ENCODE results near the gene CLBA1. TPM values are rescaled to one million over a fixed set of nuclear protein-coding genes. Genes with fewer than 3 reads are reported as not detected.

CLBA1 gene
- total RNA-seq, 1 experiment from 2014 or later: 14.3 TPM

DNA sequence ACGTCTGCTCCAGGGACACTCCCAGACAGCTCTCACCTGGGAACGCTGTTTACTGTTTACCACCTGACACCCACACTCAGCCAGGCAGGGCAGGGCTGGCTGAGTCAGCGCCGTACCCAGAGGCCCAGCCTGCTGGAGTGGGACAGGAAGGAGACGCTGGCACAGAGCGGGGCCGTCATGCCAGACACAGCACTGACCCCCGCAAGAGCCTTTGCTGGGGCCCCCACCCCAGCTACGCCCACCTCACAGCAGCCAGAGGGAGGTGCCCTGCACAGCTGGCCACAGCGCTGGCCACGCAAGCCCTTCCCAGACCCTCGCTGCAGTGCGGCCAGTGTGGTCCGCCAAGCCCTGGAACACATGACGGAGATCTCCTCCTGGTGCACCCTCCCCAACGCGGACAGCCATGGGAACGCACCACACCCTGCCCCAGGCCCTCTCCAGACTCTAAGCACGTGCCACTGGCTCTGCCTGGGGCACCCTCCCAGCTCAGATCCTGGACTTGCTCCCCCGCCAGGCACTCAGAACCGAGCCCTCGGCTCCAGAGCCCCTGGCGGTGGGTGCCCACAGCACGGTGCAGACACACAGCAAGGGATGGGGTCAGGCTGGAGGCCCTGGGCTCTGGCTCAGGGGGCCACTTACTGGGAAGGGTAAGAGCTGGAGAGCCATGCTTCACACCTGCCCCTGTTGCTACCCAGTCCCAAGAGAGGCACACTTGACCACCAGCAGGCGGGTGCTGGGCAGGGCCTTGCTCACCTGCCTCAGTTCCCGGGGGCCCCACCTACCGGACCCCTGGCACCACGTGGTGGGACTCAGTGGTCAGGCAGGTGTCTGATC lies 13.1 kb upstream of the CLBA1 start:
- Histone ChIP-seq H3K27me3 (replicated peaks; ENCODE audit: insufficient read depth, low read depth, low read length, poor library complexity) (no peaks in the 10 kb centered on the region), H3K36me3 (ENCODE audit: insufficient read depth, low read length, poor library complexity, severe bottlenecking) (no peaks in the 10 kb centered on the region), H3K27ac (ENCODE audit: low read depth, low read length, poor library complexity, severe bottlenecking) (no peak overlapping the region), H3K4me1 (ENCODE audit: insufficient read depth, low read length, poor library complexity, severe bottlenecking) (peaks cover 21% of the 10 kb centered on the region), H3K4me3 (ENCODE audit: low read depth, low read length, poor library complexity, severe bottlenecking) (no peak overlapping the region), H3K9me3 (ENCODE audit: low read depth, low read length, poor library complexity, severe bottlenecking) (no peaks in the 10 kb centered on the region)
- no TSS peak for BruUV-seq (replicated peaks)
- TF ChIP-seq EZH2 (IDR thresholded peaks at IDR 0.05; ENCODE audit: borderline replicate concordance, low read depth, low read length, poor library complexity, severe bottlenecking): no peak
- TF ChIP-seq, protein P1, sequence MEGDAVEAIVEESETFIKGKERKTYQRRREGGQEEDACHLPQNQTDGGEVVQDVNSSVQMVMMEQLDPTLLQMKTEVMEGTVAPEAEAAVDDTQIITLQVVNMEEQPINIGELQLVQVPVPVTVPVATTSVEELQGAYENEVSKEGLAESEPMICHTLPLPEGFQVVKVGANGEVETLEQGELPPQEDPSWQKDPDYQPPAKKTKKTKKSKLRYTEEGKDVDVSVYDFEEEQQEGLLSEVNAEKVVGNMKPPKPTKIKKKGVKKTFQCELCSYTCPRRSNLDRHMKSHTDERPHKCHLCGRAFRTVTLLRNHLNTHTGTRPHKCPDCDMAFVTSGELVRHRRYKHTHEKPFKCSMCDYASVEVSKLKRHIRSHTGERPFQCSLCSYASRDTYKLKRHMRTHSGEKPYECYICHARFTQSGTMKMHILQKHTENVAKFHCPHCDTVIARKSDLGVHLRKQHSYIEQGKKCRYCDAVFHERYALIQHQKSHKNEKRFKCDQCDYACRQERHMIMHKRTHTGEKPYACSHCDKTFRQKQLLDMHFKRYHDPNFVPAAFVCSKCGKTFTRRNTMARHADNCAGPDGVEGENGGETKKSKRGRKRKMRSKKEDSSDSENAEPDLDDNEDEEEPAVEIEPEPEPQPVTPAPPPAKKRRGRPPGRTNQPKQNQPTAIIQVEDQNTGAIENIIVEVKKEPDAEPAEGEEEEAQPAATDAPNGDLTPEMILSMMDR (conservative IDR thresholded peaks at IDR 0.05; ENCODE audit: low read depth, low read length): no peak
- POLR2A ChIA-PET (ENCODE audit: low non-redundant PET): no interaction called here
- no peak for DNase-seq (ENCODE audit: low spot score)
- CTCF ChIA-PET: interaction anchor here (1.3 kb wide), 1 partner anchor 66 kb away, joined by 5 read pairs; no protein-coding TSS in a partner anchor
- intact Hi-C loops (cut with micrococcal nuclease; ENCODE audit: unreplicated experiment): no loop called here

DNA sequence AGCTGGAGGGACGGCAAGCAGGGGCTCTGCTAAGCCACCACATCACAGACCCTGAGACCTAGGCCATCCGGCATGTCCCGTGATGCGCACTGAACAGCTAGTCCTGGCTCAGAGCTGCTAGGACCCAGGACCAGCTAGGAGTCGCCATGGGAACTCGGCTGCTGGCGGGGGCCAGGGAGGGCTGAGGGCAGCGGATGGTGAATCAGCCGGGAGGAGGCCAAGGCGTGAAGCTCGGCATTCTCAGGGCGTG lies 12.5 kb upstream of the CLBA1 start:
- H3K27ac ChIP-seq (ENCODE audit: low read depth, low read length, poor library complexity, severe bottlenecking): no peak overlapping the region
- no peaks in the 10 kb centered on the region for H3K9me3 ChIP-seq (ENCODE audit: low read depth, low read length, poor library complexity, severe bottlenecking)
- peaks cover 18% of the 10 kb centered on the region for H3K4me1 ChIP-seq (ENCODE audit: insufficient read depth, low read length, poor library complexity, severe bottlenecking)
- H3K36me3 ChIP-seq (ENCODE audit: insufficient read depth, low read length, poor library complexity, severe bottlenecking): no peaks in the 10 kb centered on the region
- BruUV-seq (replicated peaks): no TSS peak
- no peak overlapping the region for H3K4me3 ChIP-seq (ENCODE audit: low read depth, low read length, poor library complexity, severe bottlenecking)
- TF ChIP-seq, protein P1 (conservative IDR thresholded peaks at IDR 0.05; ENCODE audit: low read depth, low read length): no peak
- TF ChIP-seq EZH2 (IDR thresholded peaks at IDR 0.05; ENCODE audit: borderline replicate concordance, low read depth, low read length, poor library complexity, severe bottlenecking): no peak
- intact Hi-C loops (cut with micrococcal nuclease; ENCODE audit: unreplicated experiment): no loop called here
- peak; percentile 76 for DNase-seq (ENCODE audit: low spot score)
- CTCF ChIA-PET: interaction anchor here (0.6 to 1.3 kb wide), 2 partner anchors 13 to 66 kb away, joined by 3 to 5 read pairs; partner anchors contain the start of gene CLBA1
- POLR2A ChIA-PET (ENCODE audit: low non-redundant PET): no interaction called here
- no peaks in the 10 kb centered on the region for H3K27me3 ChIP-seq (replicated peaks; ENCODE audit: insufficient read depth, low read depth, low read length, poor library complexity)

DNA sequence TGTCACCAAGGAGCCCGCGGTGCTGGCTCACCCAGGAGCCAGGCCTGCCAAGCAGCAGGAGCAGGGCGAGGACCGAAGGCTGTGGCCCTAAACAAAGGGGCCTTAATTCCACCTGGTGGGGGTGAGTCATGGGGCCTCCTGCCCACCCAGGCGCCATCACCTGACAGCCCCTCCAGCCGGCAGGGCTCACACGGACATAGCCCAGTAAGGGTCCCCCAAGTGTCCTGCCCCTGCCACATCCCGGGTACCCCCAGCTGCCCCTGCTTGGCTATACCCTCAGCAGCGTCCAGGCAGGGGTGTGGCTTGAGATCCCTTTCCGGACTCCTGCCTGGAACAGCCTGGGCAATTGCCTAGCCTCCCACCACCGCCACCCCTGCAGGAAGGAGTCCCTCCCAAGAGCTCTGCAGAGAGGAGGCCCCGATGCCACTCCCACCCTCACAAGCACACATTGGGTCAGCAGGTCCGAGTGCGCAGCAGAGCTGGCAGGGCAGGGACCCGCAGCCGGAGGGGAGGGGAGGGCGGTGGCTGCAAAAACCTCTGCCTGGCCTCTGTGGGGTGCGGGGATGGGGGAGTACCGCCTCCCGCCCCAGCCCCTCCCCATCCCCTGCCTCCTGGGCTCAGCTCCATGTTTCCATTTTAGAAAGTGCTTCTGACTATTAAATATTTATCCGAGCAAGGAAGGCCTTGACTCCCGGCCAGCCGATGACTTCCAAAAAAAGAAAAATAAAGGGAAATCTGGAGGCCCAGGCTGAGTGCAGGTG lies 12.0 kb upstream of the CLBA1 start:
- ChIA-PET POLR2A (ENCODE audit: low non-redundant PET) (no interaction called here), CTCF (interaction anchor here (0.6 to 1.3 kb wide), 2 partner anchors 12 to 65 kb away, joined by 3 to 5 read pairs; partner anchors contain the start of gene CLBA1)
- H3K4me1 ChIP-seq (ENCODE audit: insufficient read depth, low read length, poor library complexity, severe bottlenecking): peaks cover 13% of the 10 kb centered on the region
- DNase-seq (ENCODE audit: low spot score): peak; percentile 53
- no peaks in the 10 kb centered on the region for H3K27me3 ChIP-seq (replicated peaks; ENCODE audit: insufficient read depth, low read depth, low read length, poor library complexity)
- H3K36me3 ChIP-seq (ENCODE audit: insufficient read depth, low read length, poor library complexity, severe bottlenecking): no peaks in the 10 kb centered on the region
- intact Hi-C loops (cut with micrococcal nuclease; ENCODE audit: unreplicated experiment): no loop called here
- no peak overlapping the region for H3K27ac ChIP-seq (ENCODE audit: low read depth, low read length, poor library complexity, severe bottlenecking)
- H3K4me3 ChIP-seq (ENCODE audit: low read depth, low read length, poor library complexity, severe bottlenecking): no peak overlapping the region
- no TSS peak for BruUV-seq (replicated peaks)
- no peaks in the 10 kb centered on the region for H3K9me3 ChIP-seq (ENCODE audit: low read depth, low read length, poor library complexity, severe bottlenecking)
- TF ChIP-seq EZH2 (IDR thresholded peaks at IDR 0.05; ENCODE audit: borderline replicate concordance, low read depth, low read length, poor library complexity, severe bottlenecking): no peak
- TF ChIP-seq, protein P1 (conservative IDR thresholded peaks at IDR 0.05; ENCODE audit: low read depth, low read length): no peak

All from A673 (cell line).